Gastrocnemius medialis (tissue), 4 donors: ENCODE data around the gene CUX1. TPM values are rescaled to one million over a fixed set of nuclear protein-coding genes. Genes with fewer than 3 reads are reported as not detected.

Experiments used
- ATAC-seq, 2 donors: fragments of 150-250 bp; one replicate each; pipeline ENCODE4 v1.9.1; 2016
- DNase-seq, 2 donors: peaks; one replicate each; pipeline ENCODE4 v3.0.0-alpha.2; 2019
- H3K27ac ChIP-seq, 4 donors: fragments of 200-600 bp; sonication (generic); 1 replicate in 1 of 4; 2 replicates in 3 of 4; pipeline ENCODE4 v1.5.1; 2016 to 2018; ENCODE audit warnings: mild to moderate bottlenecking in 2 of 4, moderate library complexity in 1 of 4
- H3K27me3 ChIP-seq, 3 donors: fragments of 200-600 bp; sonication (generic) in 2 of 3; 1 replicate in 1 of 3; 2 replicates in 2 of 3; pipeline versions ENCODE4 v1.5.1 to v1.6.0; 2016 to 2019; ENCODE audit warnings: mild to moderate bottlenecking in 1 of 3, moderate library complexity in 1 of 3
- H3K36me3 ChIP-seq, 2 donors: fragments of 200-600 bp; sonication (generic) in 1 of 2; one replicate each; pipeline ENCODE4 v1.5.1; 2017 to 2018
- H3K4me1 ChIP-seq, 2 donors: fragments of 200-600 bp; sonication (generic) in 1 of 2; one replicate each; pipeline ENCODE4 v1.5.1; 2016 to 2017; ENCODE audit warnings: mild to moderate bottlenecking in 2 of 2
- H3K4me3 ChIP-seq, 4 donors: fragments of 200-600 bp; sonication (generic) in 3 of 4; 1 replicate in 1 of 4; 2 replicates in 3 of 4; pipeline ENCODE4 v1.5.1; 2016 to 2019; ENCODE audit warnings: mild to moderate bottlenecking in 2 of 4
- H3K9me3 ChIP-seq, 3 donors: fragments of 200-600 bp; sonication (generic) in 2 of 3; 1 replicate in 1 of 3; 2 replicates in 2 of 3; pipeline ENCODE4 v1.5.1; 2016 to 2019
- POLR2A ChIP-seq, 2 donors: fragments of 450-650 bp; IDR thresholded peaks; one replicate each; pipeline ENCODE4 v1.6.1; 2017; ENCODE audit warnings: antibody characterized with exemption in 2 of 2, mild to moderate bottlenecking in 2 of 2, moderate library complexity in 2 of 2
- in situ Hi-C, 4 donors: fragments of 200-750 bp; cut with MboI; loops; one replicate each; pipeline versions ENCODE4 v1.15.0 to v1.8.0; 2017; ENCODE audit warnings: low sequenced_read_pairs in 4 of 4
- intact Hi-C: fragments of 100-400 bp; cut with DNase I; formaldehyde crosslinking; loops from one replicate; pipeline ENCODE4 v1.15.1; 2023; ENCODE audit warnings: low total_unique reads
- total RNA-seq, 4 donors: library from RNA; depleted of rRNA; stranded (reverse); fragments of >200 nt; gene quantifications; one replicate each; pipeline versions ENCODE4 v1.1.0 to v1.2.3, GENCODE V29; 2016
- TF ChIP-seq, protein P1 (sequence below), 5 experiments: fragments of 450-650 bp in 3 of 5; fragments of 200-600 bp in 2 of 5; sonication (generic) in 2 of 5; IDR thresholded peaks in 4 of 5; conservative IDR thresholded peaks in 1 of 5; 1 replicate in 4 of 5; 2 replicates in 1 of 5; pipeline ENCODE4 v1.5.1; 2016 to 2019; ENCODE audit warnings: antibody characterized with exemption in 5 of 5, mild to moderate bottlenecking in 3 of 5, moderate library complexity in 3 of 5

CUX1 gene
- total RNA-seq, 4 donors from 2014 or later = 44.1 to 57.9 (median 54.9) TPM

DNA sequence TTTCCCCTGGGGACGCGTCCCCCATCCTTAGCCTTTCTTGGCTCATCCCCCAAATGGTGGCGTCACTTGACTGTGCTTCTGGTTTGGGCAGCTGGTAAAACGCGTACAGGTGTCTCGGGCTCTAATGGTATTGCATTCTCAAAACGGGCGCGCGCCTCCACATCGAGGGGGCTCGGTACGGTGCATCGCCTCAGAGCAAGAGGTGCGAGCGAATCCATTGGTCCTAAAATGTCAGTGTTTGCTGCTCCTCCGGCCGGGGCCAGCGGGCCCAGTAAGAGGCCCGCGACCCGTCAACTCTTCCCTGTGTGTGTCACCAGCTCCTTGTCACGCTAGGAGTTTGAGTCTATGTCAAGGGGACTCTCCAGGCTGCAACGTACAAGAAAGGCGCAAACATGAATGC is 378.6 kb downstream of the CUX1 start:
- Histone ChIP-seq H3K36me3 (peaks cover 0 to 56% of the 10 kb centered on the region in 2 donors), H3K4me1 (peaks cover 6 to 13% of the 10 kb centered on the region in 2 donors), H3K27ac (no peak overlapping the region), H3K4me3 (no peak overlapping the region), H3K27me3 (no peaks in the 10 kb centered on the region), H3K9me3 (no peaks in the 10 kb centered on the region)
- intact Hi-C loops = no loop called here
- in situ Hi-C loops = no loop called here
- ATAC-seq (no peak), DNase-seq (no peak)
- TF ChIP-seq, protein P1, sequence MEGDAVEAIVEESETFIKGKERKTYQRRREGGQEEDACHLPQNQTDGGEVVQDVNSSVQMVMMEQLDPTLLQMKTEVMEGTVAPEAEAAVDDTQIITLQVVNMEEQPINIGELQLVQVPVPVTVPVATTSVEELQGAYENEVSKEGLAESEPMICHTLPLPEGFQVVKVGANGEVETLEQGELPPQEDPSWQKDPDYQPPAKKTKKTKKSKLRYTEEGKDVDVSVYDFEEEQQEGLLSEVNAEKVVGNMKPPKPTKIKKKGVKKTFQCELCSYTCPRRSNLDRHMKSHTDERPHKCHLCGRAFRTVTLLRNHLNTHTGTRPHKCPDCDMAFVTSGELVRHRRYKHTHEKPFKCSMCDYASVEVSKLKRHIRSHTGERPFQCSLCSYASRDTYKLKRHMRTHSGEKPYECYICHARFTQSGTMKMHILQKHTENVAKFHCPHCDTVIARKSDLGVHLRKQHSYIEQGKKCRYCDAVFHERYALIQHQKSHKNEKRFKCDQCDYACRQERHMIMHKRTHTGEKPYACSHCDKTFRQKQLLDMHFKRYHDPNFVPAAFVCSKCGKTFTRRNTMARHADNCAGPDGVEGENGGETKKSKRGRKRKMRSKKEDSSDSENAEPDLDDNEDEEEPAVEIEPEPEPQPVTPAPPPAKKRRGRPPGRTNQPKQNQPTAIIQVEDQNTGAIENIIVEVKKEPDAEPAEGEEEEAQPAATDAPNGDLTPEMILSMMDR (IDR thresholded peaks at IDR 0.05 in 4 of 5, conservative IDR thresholded peaks at IDR 0.05 in 1 of 5) = no peak
- no peak for TF ChIP-seq POLR2A (IDR thresholded peaks at IDR 0.05)

DNA sequence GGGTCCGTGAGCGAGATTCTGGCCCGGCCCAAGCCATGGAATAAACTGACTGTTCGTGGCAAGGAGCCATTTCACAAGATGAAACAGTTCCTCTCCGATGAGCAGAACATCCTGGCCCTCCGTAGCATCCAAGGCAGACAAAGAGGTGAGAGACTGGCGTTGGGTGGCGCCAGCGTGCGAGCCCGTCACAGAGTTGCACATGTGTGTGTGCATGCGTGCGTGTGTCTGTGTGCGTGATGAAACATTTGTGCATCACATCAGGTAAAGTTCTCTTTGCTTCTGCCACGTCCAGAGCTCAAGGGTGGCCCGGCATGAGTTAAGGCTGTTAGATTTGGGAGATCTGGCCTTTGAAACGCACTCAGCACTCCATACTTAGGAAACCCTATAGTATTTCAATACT is 379.7 kb downstream of the CUX1 start:
- intact Hi-C loops = no loop called here
- ATAC-seq (no peak), DNase-seq (no peak)
- no peak overlapping the region for H3K4me3 ChIP-seq
- H3K36me3 ChIP-seq = peaks cover 2 to 68% of the 10 kb centered on the region in 2 donors
- H3K4me1 ChIP-seq = peaks cover 6 to 7% of the 10 kb centered on the region in 2 donors
- no peak overlapping the region for H3K27ac ChIP-seq
- no peaks in the 10 kb centered on the region for H3K27me3 ChIP-seq
- no peaks in the 10 kb centered on the region for H3K9me3 ChIP-seq
- in situ Hi-C loops = no loop called here
- TF ChIP-seq, protein P1 (IDR thresholded peaks at IDR 0.05 in 4 of 5, conservative IDR thresholded peaks at IDR 0.05 in 1 of 5) = no peak
- no peak for TF ChIP-seq POLR2A (IDR thresholded peaks at IDR 0.05)

- DNase-seq (no peak), ATAC-seq (no peak)
- intact Hi-C loops (no loop called here), in situ Hi-C loops (no loop called here)
- Histone ChIP-seq H3K4me3 (no peak overlapping the region), H3K27ac (peak overlapping the region in 1 of 4 donors; percentile 71), H3K4me1 (peaks cover 6 to 8% of the 10 kb centered on the region in 2 donors), H3K9me3 (no peaks in the 10 kb centered on the region), H3K27me3 (no peaks in the 10 kb centered on the region), H3K36me3 (peaks cover 3 to 72% of the 10 kb centered on the region in 2 donors)
- TF ChIP-seq, protein P1 (IDR thresholded peaks at IDR 0.05 in 4 of 5, conservative IDR thresholded peaks at IDR 0.05 in 1 of 5) = no peak
- TF ChIP-seq POLR2A (IDR thresholded peaks at IDR 0.05) = no peak
These were observed 380.2 kb downstream of the CUX1 start for GRCh38 chr7:102197599-102197998.

DNA sequence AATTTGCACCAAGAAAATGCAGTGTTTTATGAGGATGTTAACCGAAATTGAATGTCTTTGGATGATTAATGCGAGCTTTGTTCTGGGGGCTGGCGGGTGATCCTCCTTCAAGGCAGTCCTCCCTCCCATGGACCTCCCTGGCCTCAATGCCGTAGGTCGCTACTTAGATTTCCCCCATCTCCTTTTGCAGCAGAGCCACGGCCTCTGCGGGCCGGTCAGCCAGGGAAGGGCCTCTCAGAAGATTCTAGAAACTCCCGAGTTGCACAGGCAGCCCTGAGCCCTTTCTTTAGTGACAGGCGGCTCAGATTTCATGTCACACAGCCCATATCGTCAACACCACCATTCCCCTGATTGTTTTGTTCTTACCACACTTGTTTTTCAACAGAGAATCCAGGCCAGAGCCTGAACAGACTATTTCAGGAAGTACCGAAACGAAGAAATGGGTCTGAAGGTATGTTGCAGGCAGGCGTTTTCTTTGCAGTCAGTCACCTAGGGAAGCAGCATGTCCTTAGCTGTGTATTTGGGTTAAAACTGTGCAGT is 381.1 kb downstream of the CUX1 start:
- Histone ChIP-seq H3K4me1 (peaks cover 14 to 16% of the 10 kb centered on the region in 2 donors), H3K36me3 (peaks cover 3 to 75% of the 10 kb centered on the region in 2 donors), H3K9me3 (no peaks in the 10 kb centered on the region), H3K4me3 (no peak overlapping the region), H3K27ac (peak overlapping the region; percentile 4 to 71 (median 46)), H3K27me3 (no peaks in the 10 kb centered on the region)
- no peak for TF ChIP-seq POLR2A (IDR thresholded peaks at IDR 0.05)
- TF ChIP-seq, protein P1 (IDR thresholded peaks at IDR 0.05 in 4 of 5, conservative IDR thresholded peaks at IDR 0.05 in 1 of 5) = no peak
- ATAC-seq = peak; percentile 45 to 67
- intact Hi-C loops = no loop called here
- peak in 1 of 2 donors; percentile 33 for DNase-seq
- in situ Hi-C loops = no loop called here

- H3K36me3 ChIP-seq = peaks cover 3 to 82% of the 10 kb centered on the region in 2 donors
- TF ChIP-seq POLR2A (IDR thresholded peaks at IDR 0.05) = no peak
- TF ChIP-seq, protein P1 (IDR thresholded peaks at IDR 0.05 in 4 of 5, conservative IDR thresholded peaks at IDR 0.05 in 1 of 5) = no peak
- no peak for DNase-seq
- intact Hi-C loops (no loop called here), in situ Hi-C loops (no loop called here)
- no peaks in the 10 kb centered on the region for H3K27me3 ChIP-seq
- no peaks in the 10 kb centered on the region for H3K9me3 ChIP-seq
- ATAC-seq = no peak
- no peak overlapping the region for H3K4me3 ChIP-seq
- H3K4me1 ChIP-seq = peaks cover 14 to 18% of the 10 kb centered on the region in 2 donors
- H3K27ac ChIP-seq = peak overlapping the region in 1 of 4 donors; percentile 33
These were observed 384.1 kb downstream of the CUX1 start for GRCh38 chr7:102201576-102201975.
